M059J (cell line): ENCODE measurements around the gene H2BK1. TPM values are rescaled to one million over a fixed set of nuclear protein-coding genes. Genes with fewer than 3 reads are reported as not detected.

ENCODE experiments used
- DNase-seq: peaks from one replicate; pipeline ENCODE4 v3.0.0-alpha.2; 2012; ENCODE audit warnings: low read depth
- total RNA-seq: library from RNA; depleted of rRNA; stranded (reverse); fragments of >200 nt; shearing (Covaris generic); gene quantifications from 2 replicates; pipeline ENCODE4 v1.2.3, GENCODE V29; 2014; rRNA removed

The H2BK1 gene
- total RNA-seq = not detected in 2 replicates

GRCh38 chr7:151210087-151210854 is at the start of gene H2BK1:
Gene H2BK1, minus strand, starts transcription at chr7:151210488. Its CDS starts 170 bp downstream, at chr7:151210318.
- no peak for DNase-seq

DNA sequence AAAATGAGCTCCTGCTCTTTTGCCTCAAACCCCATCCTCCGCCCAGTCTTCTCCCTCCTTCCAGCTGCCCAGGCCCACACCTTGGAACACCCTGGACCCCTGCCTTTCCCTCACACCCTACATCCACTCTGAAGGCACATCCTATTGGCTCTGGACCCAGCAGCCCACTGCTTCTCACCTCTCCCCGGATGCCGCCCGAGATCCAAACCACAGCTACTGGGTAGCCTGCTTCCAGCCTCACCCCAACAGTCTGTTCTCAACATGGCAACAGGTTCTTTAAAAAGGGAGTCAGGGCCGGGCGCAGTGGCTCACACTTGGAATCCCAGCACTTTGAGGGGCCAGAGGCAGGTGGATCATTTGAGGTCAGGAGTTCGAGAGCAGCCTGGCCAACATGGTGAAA is 47.7 kb upstream of the H2BK1 start:
- DNase-seq = no peak

DNA sequence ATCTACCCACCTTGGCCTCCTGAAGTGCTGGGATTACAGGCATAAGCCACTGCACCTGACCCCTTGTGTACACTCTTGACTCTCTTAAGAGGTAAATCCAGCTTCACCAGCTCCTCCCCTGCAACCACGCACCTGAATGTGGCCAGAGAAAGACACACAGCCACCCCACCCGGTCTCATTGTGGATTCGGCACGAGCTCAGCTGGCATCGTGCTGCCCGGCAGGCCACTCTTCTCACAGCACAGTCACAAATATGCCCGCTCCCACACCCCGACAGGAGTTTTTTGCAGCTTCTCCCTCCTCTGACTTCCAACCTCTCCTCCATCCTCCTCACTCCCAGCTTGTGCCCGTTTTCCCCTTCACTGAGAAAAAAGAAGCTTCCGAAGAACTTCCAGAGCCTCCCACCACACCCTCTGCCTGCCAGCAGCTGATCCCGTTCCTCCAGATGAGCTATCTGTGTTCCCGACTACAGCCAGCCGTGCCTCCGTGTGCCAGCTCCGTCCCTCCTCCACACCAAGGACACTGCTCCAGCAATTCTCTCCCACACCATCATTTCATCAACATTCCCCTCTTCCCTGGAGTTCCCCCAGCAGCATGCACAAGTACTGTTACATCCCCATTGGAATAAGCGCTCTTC is 46.2 kb upstream of the H2BK1 start:
- no peak for DNase-seq

- no peak for DNase-seq
Observed at GRCh38 chr7:151255390-151255789, 45.1 kb upstream of the H2BK1 start.

- DNase-seq = no peak
Observed at GRCh38 chr7:151254851-151255250, 44.6 kb upstream of the H2BK1 start.

DNA sequence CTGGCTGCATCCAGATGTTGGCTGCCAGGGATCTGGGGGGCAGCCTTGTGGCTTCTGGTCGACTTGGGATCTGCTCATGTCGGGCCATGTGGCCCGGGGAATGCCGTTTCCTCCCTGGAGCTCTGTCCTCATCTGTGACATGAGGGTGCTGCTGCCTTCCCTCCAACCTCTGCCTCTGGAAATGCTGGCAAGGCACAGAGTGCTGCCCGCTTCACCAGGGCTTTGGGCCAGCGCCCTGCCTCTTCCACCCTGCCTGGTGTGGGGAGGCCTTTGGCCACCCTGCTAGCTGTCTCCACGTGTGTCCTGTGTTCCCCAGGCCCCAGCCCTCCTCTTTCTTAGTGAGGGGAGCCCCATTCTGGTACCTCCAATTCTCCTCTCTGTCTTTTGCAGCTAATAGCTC is 44.0 kb upstream of the H2BK1 start:
- no peak for DNase-seq

GRCh38 chr7:151252961-151253711 is 42.8 kb upstream of the H2BK1 start:
- no peak for DNase-seq

- no peak for DNase-seq
Observed at GRCh38 chr7:151252561-151252835, 42.2 kb upstream of the H2BK1 start.

DNA sequence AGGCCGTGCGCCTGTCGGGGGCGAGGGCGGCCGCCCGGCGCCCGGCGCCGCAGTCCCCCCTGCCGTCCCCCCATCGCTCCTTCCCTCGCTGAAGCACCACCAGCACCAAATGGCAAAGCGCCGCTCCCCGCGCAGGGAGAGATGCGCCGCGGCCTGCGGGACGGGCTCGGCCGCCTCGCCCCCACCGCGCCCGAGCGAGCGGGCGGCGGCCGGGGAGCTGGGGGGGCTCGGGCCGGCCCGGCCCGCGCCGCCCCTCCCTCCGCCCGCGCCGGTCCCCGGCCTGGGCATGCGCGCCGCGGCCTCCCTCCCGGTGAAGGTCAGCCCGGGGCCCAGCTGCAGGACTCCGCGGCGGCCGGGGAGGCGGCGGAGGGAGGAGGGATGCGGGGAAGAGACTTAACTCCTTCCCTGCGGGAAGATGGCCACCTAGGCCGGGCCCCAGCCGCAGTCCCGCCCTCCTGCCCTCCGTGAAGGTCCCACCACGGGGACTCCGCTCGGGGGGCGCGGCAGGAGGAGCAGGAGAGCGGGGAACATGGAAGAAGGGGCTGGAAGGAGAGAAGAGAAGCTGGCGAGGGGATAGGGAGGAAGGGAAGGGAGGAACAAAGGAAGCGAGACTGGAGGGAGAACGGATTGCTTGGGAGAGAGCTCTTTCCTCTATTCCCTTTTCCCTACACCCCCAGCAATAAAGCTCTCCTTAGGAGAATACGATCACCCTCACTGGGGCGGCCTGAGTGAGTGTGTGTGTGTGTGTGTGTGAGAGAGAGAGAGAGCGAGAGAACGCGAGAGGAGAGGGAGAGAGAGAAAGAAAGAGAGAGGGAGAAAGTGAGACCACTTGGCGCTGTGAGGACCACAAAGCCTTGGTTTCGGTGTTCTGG is 41.6 kb upstream of the H2BK1 start:
- DNase-seq = peak; percentile 50

GRCh38 chr7:151251328-151251688 is 41.0 kb upstream of the H2BK1 start:
- DNase-seq = no peak

DNA sequence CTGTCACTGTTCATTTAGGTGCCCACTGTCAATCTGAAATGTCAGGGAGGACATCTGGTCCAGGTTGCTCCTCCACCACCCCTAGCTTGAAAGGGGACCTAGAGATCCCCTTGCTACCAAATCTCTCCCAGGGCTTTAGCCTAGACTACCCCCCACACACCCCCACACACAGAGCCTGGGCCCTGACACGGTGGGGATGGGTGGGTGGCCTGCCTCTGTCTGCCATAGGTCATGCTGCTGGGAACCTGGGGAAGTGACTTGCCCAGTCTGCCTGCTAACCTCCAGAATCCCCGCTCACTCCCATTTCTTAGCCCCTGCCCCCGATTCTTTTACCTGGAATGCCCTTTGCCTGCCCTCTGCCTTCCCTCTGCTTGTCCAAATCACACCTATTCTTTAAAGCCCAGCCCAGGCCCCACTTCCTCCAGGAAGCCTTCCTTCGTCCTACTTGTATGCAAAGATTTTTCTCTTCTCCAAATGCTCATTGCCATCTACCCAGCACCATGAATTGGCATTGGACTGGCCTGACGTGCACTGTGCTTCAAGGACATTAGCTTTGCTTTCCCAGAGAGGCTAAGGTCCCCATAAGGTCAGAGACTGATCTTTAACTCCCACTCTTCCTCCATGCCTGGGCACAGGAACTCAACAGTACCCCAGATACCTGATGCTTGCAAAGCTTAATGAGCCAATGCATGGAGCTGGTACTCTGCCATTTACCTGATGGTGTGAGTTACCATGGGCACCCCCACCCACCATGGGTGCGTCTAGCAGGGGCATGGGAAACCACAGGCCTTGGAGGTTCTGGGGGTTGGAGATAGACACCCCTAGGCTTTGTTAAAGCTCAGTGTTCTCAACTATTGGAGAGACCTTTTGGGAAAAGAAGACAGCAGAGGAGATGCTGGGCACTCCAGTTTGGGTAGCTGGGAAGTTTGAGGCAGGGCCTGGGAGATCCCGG is 40.2 kb upstream of the H2BK1 start:
- DNase-seq = no peak

DNA sequence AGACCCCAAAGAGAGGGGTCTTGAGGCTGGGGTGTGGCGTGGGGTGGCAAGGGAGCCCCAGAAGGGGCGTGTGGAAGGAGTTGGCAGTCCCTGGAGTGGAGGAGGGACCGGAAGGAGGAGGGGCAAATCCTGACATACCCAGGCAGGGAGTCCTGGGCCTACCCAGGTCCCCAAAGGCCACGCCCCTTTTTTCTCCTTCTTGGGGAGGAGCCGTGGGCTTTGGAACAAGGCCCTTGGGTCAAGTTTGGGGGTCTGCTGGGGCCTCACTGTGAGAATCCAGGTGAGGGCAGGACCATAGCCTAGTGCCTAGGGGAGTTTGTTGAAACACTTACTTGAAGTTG is 39.4 kb upstream of the H2BK1 start:
- peak; percentile 42 for DNase-seq

DNA sequence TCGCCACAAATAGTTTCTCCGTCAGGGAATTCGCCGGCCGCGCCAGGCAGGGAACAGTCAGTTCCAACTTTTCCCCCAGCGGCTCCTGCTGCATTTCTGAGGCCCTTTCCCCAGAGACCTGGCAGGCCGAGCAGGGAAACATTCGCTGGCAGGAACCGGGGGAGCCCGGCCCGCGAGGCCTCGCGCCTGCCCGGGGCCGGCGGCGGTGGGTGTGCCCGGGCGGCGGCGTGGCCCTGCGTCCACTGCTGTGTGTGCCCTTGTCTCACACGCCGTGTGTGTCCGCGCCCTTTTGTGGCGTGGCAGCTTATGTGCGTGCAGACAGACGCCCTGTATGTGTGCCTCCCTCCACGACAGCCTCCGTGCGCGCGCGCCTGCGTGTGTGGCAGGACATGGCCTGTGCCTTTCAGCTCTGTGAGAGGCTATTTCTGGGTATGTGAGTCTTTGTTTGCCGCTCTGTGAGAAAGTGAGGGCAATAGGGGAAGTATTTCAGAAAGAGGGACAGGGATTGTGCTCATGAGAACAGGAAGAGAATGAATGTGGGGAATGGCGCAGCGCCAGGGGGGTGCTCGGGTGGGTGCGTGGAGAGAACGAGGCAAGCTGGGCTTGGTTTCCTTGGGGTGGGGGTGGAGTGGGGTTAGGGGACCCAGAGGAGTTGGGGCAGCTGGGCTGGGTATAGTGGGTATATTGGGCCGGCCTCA is 38.9 kb upstream of the H2BK1 start:
- DNase-seq = peak; percentile 57

DNA sequence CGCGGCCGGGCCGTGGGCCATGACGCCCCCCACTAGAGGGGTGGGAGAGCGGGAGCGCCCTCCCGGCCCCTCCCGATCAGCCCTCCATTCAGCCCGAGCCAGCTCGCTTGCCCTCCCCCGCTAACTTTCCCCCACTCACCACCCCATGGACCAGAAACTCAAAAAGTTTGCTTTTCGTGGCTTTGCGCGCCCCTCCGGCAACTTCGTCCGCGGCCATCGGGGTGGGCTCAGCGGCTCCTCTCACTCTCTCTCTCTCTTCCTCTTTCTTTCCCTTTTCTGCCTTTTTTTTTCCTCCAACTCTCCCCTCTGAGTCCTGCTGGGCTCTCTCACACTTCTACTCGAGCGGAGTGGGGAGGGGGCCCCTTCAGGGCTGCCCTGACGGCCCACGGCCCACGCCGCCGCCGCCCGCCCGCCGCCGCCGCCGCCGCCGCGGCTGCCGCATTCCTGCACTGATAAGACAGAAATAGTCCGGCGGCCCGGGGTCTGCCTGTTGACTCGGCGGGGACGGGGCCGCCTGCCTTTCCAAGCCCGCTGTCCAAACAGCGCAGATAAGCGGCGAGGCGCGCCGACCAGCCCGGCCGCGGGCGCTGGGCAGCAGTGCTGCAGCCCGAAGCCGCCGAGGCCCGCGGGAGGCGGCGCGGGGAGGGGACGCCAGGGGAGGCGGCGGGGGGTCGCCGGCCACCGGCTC is 38.2 kb upstream of the H2BK1 start, which contains the start of gene SMARCD3:
Gene SMARCD3, minus strand, starts transcription at position 349 of the 688 bp plus-strand sequence. Its CDS starts 132 bp downstream, at position 217.
- DNase-seq = peak; percentile 54

- no peak for DNase-seq
Observed at GRCh38 chr7:151247611-151248345, 37.5 kb upstream of the H2BK1 start.

- no peak for DNase-seq
Observed at GRCh38 chr7:151246851-151247580, 36.7 kb upstream of the H2BK1 start.

DNA sequence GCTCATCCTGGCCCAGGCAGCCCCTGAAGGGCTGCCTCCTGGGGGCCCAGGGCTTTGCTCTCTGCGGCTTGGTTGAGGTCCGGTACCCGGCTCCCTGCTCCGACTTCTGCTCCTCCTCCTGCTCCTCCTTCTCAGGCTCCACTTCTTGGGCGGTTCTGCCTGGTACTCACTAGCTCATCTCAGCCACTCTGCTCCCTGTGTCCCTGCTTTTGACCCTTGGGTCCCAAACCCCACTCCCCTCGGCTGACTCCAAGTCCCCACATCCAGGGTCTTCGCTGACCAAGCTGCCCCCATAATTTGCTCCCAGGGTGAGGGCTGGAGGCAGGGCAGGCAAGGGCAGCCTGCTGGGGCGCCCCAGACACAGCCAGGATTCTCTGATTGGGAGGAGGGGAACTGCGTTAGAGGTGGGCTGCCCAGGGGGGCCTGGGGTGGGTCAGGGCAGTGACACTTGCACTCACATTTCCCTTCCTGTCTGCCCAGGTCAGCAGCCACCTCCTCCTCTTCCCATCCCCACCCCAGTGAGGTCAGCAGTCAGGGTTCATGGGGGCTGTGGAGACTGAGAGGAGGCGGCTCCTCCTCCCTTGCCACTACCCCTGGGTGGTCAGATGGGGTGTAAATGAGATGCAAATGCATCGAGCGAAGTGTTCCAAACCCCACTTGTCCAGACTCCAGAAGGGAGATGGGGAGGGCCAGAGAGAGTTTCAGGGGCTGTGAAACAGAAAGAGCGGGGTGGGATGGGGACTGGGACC is 36.0 kb upstream of the H2BK1 start:
- no peak for DNase-seq
